GM19099 (cell line): Measurements from ENCODE around the gene CKAP2.

Source experiments
- POLR2A ChIP-seq: IDR thresholded peaks from 3 replicates; pipeline ENCODE4 v1.6.1; 2011; ENCODE audit warnings: low read depth; ENCODE audit not compliant: insufficient read length; ENCODE audit errors: extremely low read depth

The CKAP2 gene

GRCh38 chr13:52454820-52455676, at the start of gene CKAP2:
Gene CKAP2, plus strand, starts transcription at chr13:52455478. Its CDS starts 79 bp downstream, at chr13:52455557.
- peak; percentile 87 for TF ChIP-seq POLR2A

- TF ChIP-seq POLR2A = no peak
Measured at GRCh38 chr13:52405767-52406494, 49.3 kb upstream of the CKAP2 start, which contains the start of gene THSD1. Gene THSD1, minus strand, starts transcription at chr13:52406172. Its CDS starts 3,572 bp downstream, at chr13:52402600.

GRCh38 chr13:52406629-52407028, 48.6 kb upstream of the CKAP2 start:
- no peak for TF ChIP-seq POLR2A

- TF ChIP-seq POLR2A = no peak
Measured at GRCh38 chr13:52411629-52412028, 43.6 kb upstream of the CKAP2 start.

GRCh38 chr13:52412128-52412527, 43.1 kb upstream of the CKAP2 start:
- no peak for TF ChIP-seq POLR2A

- TF ChIP-seq POLR2A = no peak
Measured at GRCh38 chr13:52414051-52414450, 41.2 kb upstream of the CKAP2 start.

GRCh38 chr13:52414963-52415362, 40.3 kb upstream of the CKAP2 start:
- TF ChIP-seq POLR2A = no peak

GRCh38 chr13:52419080-52419479, 36.2 kb upstream of the CKAP2 start:
- TF ChIP-seq POLR2A = no peak

- TF ChIP-seq POLR2A = no peak
Measured at GRCh38 chr13:52421216-52421615, 34.1 kb upstream of the CKAP2 start.

- TF ChIP-seq POLR2A = no peak
Measured at GRCh38 chr13:52428295-52428694, 27.0 kb upstream of the CKAP2 start.

GRCh38 chr13:52432456-52432855, 22.8 kb upstream of the CKAP2 start:
- no peak for TF ChIP-seq POLR2A

- no peak for TF ChIP-seq POLR2A
Measured at GRCh38 chr13:52446265-52446664, 9.0 kb upstream of the CKAP2 start.

GRCh38 chr13:52447354-52447753, 7.9 kb upstream of the CKAP2 start:
- no peak for TF ChIP-seq POLR2A

- TF ChIP-seq POLR2A = no peak
Measured at GRCh38 chr13:52447815-52448552, 7.3 kb upstream of the CKAP2 start.

GRCh38 chr13:52449331-52450011, 5.8 kb upstream of the CKAP2 start:
- TF ChIP-seq POLR2A = no peak

- TF ChIP-seq POLR2A = peak; percentile 86
Measured at GRCh38 chr13:52450012-52450792, 5.1 kb upstream of the CKAP2 start, which contains the start of gene VPS36. Gene VPS36, minus strand, starts transcription at chr13:52450634. Its CDS starts 40 bp downstream, at chr13:52450594.
